Adrenal gland (tissue), 12 donors: ENCODE data around the gene PAXIP1. TPM values are rescaled to one million over a fixed set of nuclear protein-coding genes. Genes with fewer than 3 reads are reported as not detected.

Experiments used
- DNase-seq, 7 donors: peaks; one replicate each; pipeline ENCODE4 v3.0.0-alpha.2; 2019 to 2020
- H3K27ac ChIP-seq, 5 donors: fragments of 200-600 bp; sonication (generic) in 4 of 5; 1 replicate in 3 of 5; 2 replicates in 2 of 5; pipeline versions ENCODE4 v1.5.1 to v1.8.0; 2016 to 2020; ENCODE audit warnings: mild to moderate bottlenecking in 1 of 5
- H3K27me3 ChIP-seq: fragments of 200-600 bp; 2 replicates; pipeline ENCODE4 v1.8.0; 2021
- H3K36me3 ChIP-seq, 2 donors: fragments of 200-600 bp; replicated peaks in 1 of 2; 1 replicate in 1 of 2; 2 replicates in 1 of 2; pipeline versions ENCODE4 v1.5.1 to v1.8.0; 2018 to 2022
- H3K4me1 ChIP-seq, 2 donors: fragments of 200-600 bp; replicated peaks in 1 of 2; 1 replicate in 1 of 2; 2 replicates in 1 of 2; pipeline versions ENCODE4 v1.5.1 to v1.8.0; 2018 to 2021
- H3K4me3 ChIP-seq, 4 donors: fragments of 200-600 bp; sonication (generic) in 3 of 4; one replicate each; pipeline ENCODE4 v1.5.1; 2016 to 2018
- H3K9me3 ChIP-seq, 3 donors: fragments of 200-600 bp; sonication (generic) in 1 of 3; replicated peaks in 1 of 3; 1 replicate in 2 of 3; 2 replicates in 1 of 3; pipeline versions ENCODE4 v1.5.1 to v1.8.0; 2016 to 2021
- POLR2A ChIP-seq, 2 donors: fragments of 450-650 bp; IDR thresholded peaks; one replicate each; pipeline ENCODE4 v1.6.1; 2017; ENCODE audit warnings: antibody characterized with exemption in 2 of 2, mild to moderate bottlenecking in 2 of 2, moderate library complexity in 1 of 2
- WGBS, 4 donors: extraction: QIAGEN DNeasy Blood & Tissue Kit in 2 of 4; methylation state at CpG; one replicate each; pipeline versions ENCODE4 v1.1.5 to v1.1.7; 2013 to 2017; 5-methylcytosine and 5-hydroxymethylcytosine counted together
- intact Hi-C, 2 donors: fragments of 100-400 bp; cut with DNase I; formaldehyde crosslinking; loops; one replicate each; pipeline versions ENCODE4 v1.14.1 to v1.15.0; 2022 to 2023
- polyA plus RNA-seq, 3 donors: library from polyadenylated mRNA; stranded (reverse); fragments of 200-250 nt in 2 of 3; fragments of 350-450 nt in 1 of 3; fragmentation: Illumina TruSeq in 1 of 3; extraction: RNeasy Lipid Tissue Mini Kit (QIAGEN cat#74804) in 1 of 3; gene quantifications; one replicate each; pipeline ENCODE4 v1.2.3, GENCODE V29; 2013 to 2014
- total RNA-seq, 9 donors: library from RNA; depleted of rRNA in 4 of 9; stranded (reverse); fragments of >200 nt in 4 of 9; fragments of 120-200 nt in 1 of 9; fragmentation: NEBNext Ultra II Directional in 1 of 9; extraction: Animal tissue kit (Norgen Biotek cat#: 25700) in 1 of 9; gene quantifications; one replicate each; pipeline versions ENCODE4 v1.1.0 to v1.2.4, GENCODE V29; 2013 to 2023
- TF ChIP-seq, protein P1 (sequence below), 6 experiments: fragments of 450-650 bp in 4 of 6; fragments of 200-600 bp in 2 of 6; sonication (generic) in 1 of 6; IDR thresholded peaks; 1 replicate in 5 of 6; 2 replicates in 1 of 6; pipeline versions ENCODE4 v1.5.1 to v1.8.0; 2016 to 2021; ENCODE audit warnings: antibody characterized with exemption in 6 of 6, mild to moderate bottlenecking in 2 of 6, moderate library complexity in 1 of 6
- donor health status: healthy with polysubstance abuse.
- donor health status: Bipolar disorder and iron deficiency.
- donor health status: DM: yes; HTN: yes; CAD: no.
- donor health status: DM: no; HTN: no; CAD: no.
- donor health status: DM: no; HTN: no; CAD: no.
- donor health status: DM: yes; HTN: yes; CAD: no.

PAXIP1 gene
- total and polyA plus RNA-seq, 12 donors = 4.1 to 11.7 (median 7.8) TPM

- H3K27me3 ChIP-seq = no peaks in the 10 kb centered on the region
- no peak overlapping the region for H3K4me3 ChIP-seq
- no peaks in the 10 kb centered on the region for H3K4me1 ChIP-seq
- TF ChIP-seq POLR2A (IDR thresholded peaks at IDR 0.05) = no peak
- TF ChIP-seq, protein P1, sequence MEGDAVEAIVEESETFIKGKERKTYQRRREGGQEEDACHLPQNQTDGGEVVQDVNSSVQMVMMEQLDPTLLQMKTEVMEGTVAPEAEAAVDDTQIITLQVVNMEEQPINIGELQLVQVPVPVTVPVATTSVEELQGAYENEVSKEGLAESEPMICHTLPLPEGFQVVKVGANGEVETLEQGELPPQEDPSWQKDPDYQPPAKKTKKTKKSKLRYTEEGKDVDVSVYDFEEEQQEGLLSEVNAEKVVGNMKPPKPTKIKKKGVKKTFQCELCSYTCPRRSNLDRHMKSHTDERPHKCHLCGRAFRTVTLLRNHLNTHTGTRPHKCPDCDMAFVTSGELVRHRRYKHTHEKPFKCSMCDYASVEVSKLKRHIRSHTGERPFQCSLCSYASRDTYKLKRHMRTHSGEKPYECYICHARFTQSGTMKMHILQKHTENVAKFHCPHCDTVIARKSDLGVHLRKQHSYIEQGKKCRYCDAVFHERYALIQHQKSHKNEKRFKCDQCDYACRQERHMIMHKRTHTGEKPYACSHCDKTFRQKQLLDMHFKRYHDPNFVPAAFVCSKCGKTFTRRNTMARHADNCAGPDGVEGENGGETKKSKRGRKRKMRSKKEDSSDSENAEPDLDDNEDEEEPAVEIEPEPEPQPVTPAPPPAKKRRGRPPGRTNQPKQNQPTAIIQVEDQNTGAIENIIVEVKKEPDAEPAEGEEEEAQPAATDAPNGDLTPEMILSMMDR (IDR thresholded peaks at IDR 0.05) = no peak
- WGBS, 4 donors = 74 to 91% (median 81%) methylated on average over 6 to 8 of the region's 8 CpGs
- intact Hi-C loops = no loop called here
- H3K9me3 ChIP-seq = no peaks in the 10 kb centered on the region
- no peak for DNase-seq
- H3K36me3 ChIP-seq = no peaks in the 10 kb centered on the region
- H3K27ac ChIP-seq = no peak overlapping the region
These were observed 97.8 kb downstream of the PAXIP1 start for GRCh38 chr7:154905146-154905545.

GRCh38 chr7:154903083-154903731 is 99.7 kb downstream of the PAXIP1 start:
- no peaks in the 10 kb centered on the region for H3K4me1 ChIP-seq
- no peaks in the 10 kb centered on the region for H3K9me3 ChIP-seq
- no peak for DNase-seq
- no peak overlapping the region for H3K27ac ChIP-seq
- 55 to 61% (median 60%) methylated on average over 9 to 14 of the region's 14 CpGs for WGBS, 4 donors
- TF ChIP-seq, protein P1 (IDR thresholded peaks at IDR 0.05) = no peak
- TF ChIP-seq POLR2A (IDR thresholded peaks at IDR 0.05) = no peak
- H3K27me3 ChIP-seq = no peaks in the 10 kb centered on the region
- H3K36me3 ChIP-seq = no peaks in the 10 kb centered on the region
- intact Hi-C loops = no loop called here
- no peak overlapping the region for H3K4me3 ChIP-seq

- WGBS, 4 donors = 68 to 81% (median 74%) methylated on average over 6 of the region's 6 CpGs
- no peaks in the 10 kb centered on the region for H3K27me3 ChIP-seq
- intact Hi-C loops = no loop called here
- DNase-seq = no peak
- no peaks in the 10 kb centered on the region for H3K9me3 ChIP-seq
- H3K4me1 ChIP-seq = no peaks in the 10 kb centered on the region
- no peak overlapping the region for H3K27ac ChIP-seq
- H3K4me3 ChIP-seq = no peak overlapping the region
- TF ChIP-seq, protein P1 (IDR thresholded peaks at IDR 0.05) = no peak
- H3K36me3 ChIP-seq = no peaks in the 10 kb centered on the region
These were observed 100.3 kb downstream of the PAXIP1 start for GRCh38 chr7:154902600-154903082.

GRCh38 chr7:154899862-154900261 is 103.1 kb downstream of the PAXIP1 start:
- no peaks in the 10 kb centered on the region for H3K36me3 ChIP-seq
- intact Hi-C loops = no loop called here
- no peak overlapping the region for H3K4me3 ChIP-seq
- TF ChIP-seq POLR2A (IDR thresholded peaks at IDR 0.05) = no peak
- TF ChIP-seq, protein P1 (IDR thresholded peaks at IDR 0.05) = no peak
- WGBS, 4 donors = 57 to 75% (median 70%) methylated on average over 4 to 5 of the region's 5 CpGs
- H3K4me1 ChIP-seq = no peaks in the 10 kb centered on the region
- H3K27ac ChIP-seq = no peak overlapping the region
- no peaks in the 10 kb centered on the region for H3K9me3 ChIP-seq
- no peaks in the 10 kb centered on the region for H3K27me3 ChIP-seq
- DNase-seq = no peak
